HFFc6 (cell line): ENCODE data around the gene PRR7. TPM values are rescaled to one million over a fixed set of nuclear protein-coding genes. Genes with fewer than 3 reads are reported as not detected.
"Not testable (repeated sequence)": the region's sequence is repeated elsewhere in the genome, so short reads cannot be mapped to it uniquely, and the experiment has no call there.

Experiments used
- DNase-seq: peaks from one replicate; pipeline ENCODE4 v3.0.0-alpha.2; 2018
- H3K27ac Mint-ChIP-seq: 2 replicates; pipeline ENCODE4 v1.8.0; 2020; ENCODE audit warnings: mild to moderate bottlenecking, mixed read lengths
- H3K27me3 Mint-ChIP-seq: 2 replicates; pipeline ENCODE4 v1.8.0; 2021; ENCODE audit warnings: mild to moderate bottlenecking, moderate library complexity, mixed read lengths; ENCODE audit not compliant: insufficient read depth
- H3K36me3 Mint-ChIP-seq: 2 replicates; pipeline ENCODE4 v1.8.0; 2021; ENCODE audit warnings: low read depth, mixed read lengths
- H3K4me1 Mint-ChIP-seq: 2 replicates; pipeline ENCODE4 v1.8.0; 2020; ENCODE audit warnings: low read depth, mixed read lengths
- H3K4me3 Mint-ChIP-seq: 2 replicates; pipeline ENCODE4 v1.8.0; 2020; ENCODE audit warnings: mild to moderate bottlenecking, moderate library complexity, mixed read lengths
- H3K9me3 Mint-ChIP-seq: 2 replicates; pipeline ENCODE4 v1.8.0; 2020; ENCODE audit warnings: mild to moderate bottlenecking, mixed read lengths
- CTCF ChIP-seq: fragments of 200-600 bp; sonication (generic); IDR thresholded peaks from 2 replicates; pipeline ENCODE4 v1.5.0; 2021; ENCODE audit warnings: antibody characterized with exemption, mild to moderate bottlenecking
- total RNA-seq, 6 experiments: library from RNA; stranded (reverse); fragmentation: NEBNext Ultra II Directional; extraction: Animal tissue kit (Norgen Biotek cat#: 25700); gene quantifications; 2 replicates in 1 of 6; 3 replicates in 5 of 6; pipeline ENCODE4 v1.2.3, GENCODE V29; 2021

The PRR7 gene
- total RNA-seq, 6 experiments from 2014 or later, result 8.9 to 16.9 (median 10.4) TPM

DNA sequence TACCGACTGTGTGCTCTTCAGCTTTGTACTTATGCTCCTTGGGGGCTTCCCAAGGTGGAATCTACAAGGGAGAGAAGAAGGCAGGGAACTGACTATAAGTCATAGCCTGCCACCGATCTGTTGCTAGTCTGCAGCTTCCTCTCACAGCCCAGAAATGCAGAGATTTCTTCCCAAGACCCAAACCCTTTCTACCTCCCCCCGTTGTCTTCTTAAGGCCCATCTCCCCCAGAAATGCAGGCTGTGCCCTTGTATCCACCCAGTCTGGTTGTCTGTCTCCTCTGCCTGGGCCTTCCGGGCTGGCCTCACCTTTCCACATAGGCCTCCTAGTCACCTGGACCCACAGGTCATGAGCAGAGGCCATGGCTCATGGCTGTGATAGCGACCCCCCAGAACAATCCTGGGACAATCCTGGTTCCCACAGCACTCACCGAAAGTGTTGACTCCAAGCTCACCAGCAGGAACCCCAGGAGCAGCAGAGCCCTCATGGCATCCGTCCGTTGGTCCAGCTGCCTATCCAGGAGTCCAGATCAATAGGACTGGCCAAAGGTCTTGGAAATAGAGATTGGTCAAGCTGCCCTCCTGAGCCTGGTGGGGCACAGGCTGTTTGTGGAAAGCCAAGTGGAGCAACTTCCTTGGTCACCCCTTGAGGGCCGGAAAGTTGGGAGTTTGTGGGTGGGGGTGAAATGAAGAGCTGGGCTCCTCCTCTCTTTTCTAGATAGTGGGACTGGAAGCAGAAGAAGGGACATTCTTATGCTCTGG lies 37.4 kb upstream of the PRR7 start, which contains the start of gene F12:
TSS of gene F12 (minus strand) at position 522 of the 759 bp plus-strand sequence. CDS start at position 485, 37 bp downstream.
- DNase-seq, result no peak
- H3K27me3 Mint-ChIP-seq, result peaks cover 21% of the 10 kb centered on the region; the same call in 1 of the 2 replicates
- no peaks in the 10 kb centered on the region for H3K36me3 Mint-ChIP-seq
- H3K4me1 Mint-ChIP-seq, result 0 out of 2 replicates have a peak, but pooled peaks cover 7% of the 10 kb centered on the region
- H3K27ac Mint-ChIP-seq, result no peak within 1 kb of the TSS
- H3K4me3 Mint-ChIP-seq, result no peak within 1 kb of the TSS
- TF ChIP-seq CTCF, result no peak
- no peaks in the 10 kb centered on the region for H3K9me3 Mint-ChIP-seq

GRCh38 chr5:177410575-177410974 lies 36.0 kb upstream of the PRR7 start:
- Mint-ChIP-seq H3K4me3 (no peak overlapping the region), H3K27me3 (peaks cover 22% of the 10 kb centered on the region)
- no peak for DNase-seq

GRCh38 chr5:177412603-177413233 lies 33.9 kb upstream of the PRR7 start:
- Mint-ChIP-seq H3K4me1 (0 out of 2 replicates have a peak, but pooled peaks cover 7% of the 10 kb centered on the region), H3K27me3 (peaks cover 18% of the 10 kb centered on the region), H3K36me3 (no peaks in the 10 kb centered on the region), H3K4me3 (no peak overlapping the region), H3K27ac (no peak overlapping the region), H3K9me3 (no peaks in the 10 kb centered on the region)
- no peak for TF ChIP-seq CTCF
- DNase-seq, result no peak

More at GRCh38 chr5:177410575-177410974, 36.0 kb upstream of the PRR7 start:
- no peak overlapping the region for H3K27ac Mint-ChIP-seq
- no peaks in the 10 kb centered on the region for H3K36me3 Mint-ChIP-seq
- H3K9me3 Mint-ChIP-seq, result no peaks in the 10 kb centered on the region
- no peak for TF ChIP-seq CTCF
- H3K4me1 Mint-ChIP-seq, result 0 out of 2 replicates have a peak, but pooled peaks cover 7% of the 10 kb centered on the region

- H3K9me3 Mint-ChIP-seq, result no peaks in the 10 kb centered on the region
- H3K4me3 Mint-ChIP-seq, result no peak overlapping the region
- 0 out of 2 replicates have a peak, but pooled peaks cover 7% of the 10 kb centered on the region for H3K4me1 Mint-ChIP-seq
- no peak for TF ChIP-seq CTCF
- peaks cover 17% of the 10 kb centered on the region for H3K27me3 Mint-ChIP-seq
- no peak for DNase-seq
- H3K27ac Mint-ChIP-seq, result no peak overlapping the region
- no peaks in the 10 kb centered on the region for H3K36me3 Mint-ChIP-seq
Measured at GRCh38 chr5:177414481-177414880, 32.1 kb upstream of the PRR7 start.

DNA sequence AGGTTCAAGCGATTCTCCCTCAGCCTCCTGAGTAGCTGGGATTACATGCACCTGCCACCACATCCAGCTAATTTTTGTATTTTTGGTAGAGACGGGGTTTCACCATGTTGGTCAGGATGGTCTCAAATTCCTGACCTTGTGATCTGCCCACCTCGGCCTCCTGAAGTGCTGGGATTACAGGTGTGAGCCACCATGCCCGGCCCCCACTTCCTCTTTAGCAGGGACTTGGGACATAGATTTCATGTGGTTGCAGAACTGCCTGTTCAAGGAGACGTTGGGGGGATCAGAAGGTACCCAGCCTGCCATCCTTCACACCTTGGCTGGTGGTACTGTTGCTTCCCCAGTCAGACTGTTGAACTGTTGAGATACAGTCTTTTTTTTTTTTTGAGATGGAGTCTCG lies 29.5 kb upstream of the PRR7 start:
- H3K36me3 Mint-ChIP-seq, H3K4me3 Mint-ChIP-seq, DNase-seq, H3K9me3 Mint-ChIP-seq, H3K27ac Mint-ChIP-seq: not testable (repeated sequence)
- Mint-ChIP-seq H3K4me1 (peaks cover 13% of the 10 kb centered on the region; the same call in 1 of the 2 replicates), H3K27me3 (peaks cover 18% of the 10 kb centered on the region)

DNA sequence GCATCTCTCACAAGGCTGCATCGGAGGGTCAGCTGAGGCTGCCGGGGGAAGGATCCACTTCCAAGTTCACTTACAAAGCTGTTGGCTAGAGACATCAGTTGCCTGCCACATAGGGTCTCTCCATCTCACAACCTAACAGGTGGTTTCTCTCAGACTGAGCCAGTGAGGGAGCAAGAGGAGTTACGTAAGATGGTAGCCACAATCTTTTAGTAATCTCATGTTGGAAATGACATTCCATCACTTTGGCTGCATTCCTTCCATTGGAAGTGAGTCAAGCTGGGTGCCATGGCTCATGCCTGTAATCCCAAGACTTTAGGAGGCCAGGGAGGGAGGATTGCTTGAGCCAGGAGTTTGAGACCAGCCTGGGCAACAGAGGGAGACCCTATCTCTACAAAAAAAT lies 27.6 kb upstream of the PRR7 start:
- Mint-ChIP-seq H3K27ac (no peak overlapping the region), H3K4me1 (peaks cover 7% of the 10 kb centered on the region; the same call in 1 of the 2 replicates), H3K4me3 (no peak overlapping the region), H3K9me3 (no peaks in the 10 kb centered on the region), H3K27me3 (peaks cover 12% of the 10 kb centered on the region), H3K36me3 (no peaks in the 10 kb centered on the region)
- no peak for TF ChIP-seq CTCF
- peak; percentile 46 for DNase-seq

- not testable (repeated sequence) for DNase-seq, H3K9me3 Mint-ChIP-seq, H3K27me3 Mint-ChIP-seq, H3K27ac Mint-ChIP-seq, H3K36me3 Mint-ChIP-seq, H3K4me3 Mint-ChIP-seq
- peaks cover 12% of the 10 kb centered on the region for H3K4me1 Mint-ChIP-seq
Measured at GRCh38 chr5:177420472-177420871, 26.1 kb upstream of the PRR7 start.
